ENCODE results near the gene ENOX1.

ENOX1 gene

GRCh38 chr13:43785261-43785649 is 1.5 kb downstream of the ENOX1 start:
- DNase-seq = no peak

GRCh38 chr13:43784496-43784895 is 2.3 kb downstream of the ENOX1 start:
- no peak for DNase-seq

- DNase-seq = no peak
Measured at GRCh38 chr13:43783820-43784219, 3.0 kb downstream of the ENOX1 start.

DNA sequence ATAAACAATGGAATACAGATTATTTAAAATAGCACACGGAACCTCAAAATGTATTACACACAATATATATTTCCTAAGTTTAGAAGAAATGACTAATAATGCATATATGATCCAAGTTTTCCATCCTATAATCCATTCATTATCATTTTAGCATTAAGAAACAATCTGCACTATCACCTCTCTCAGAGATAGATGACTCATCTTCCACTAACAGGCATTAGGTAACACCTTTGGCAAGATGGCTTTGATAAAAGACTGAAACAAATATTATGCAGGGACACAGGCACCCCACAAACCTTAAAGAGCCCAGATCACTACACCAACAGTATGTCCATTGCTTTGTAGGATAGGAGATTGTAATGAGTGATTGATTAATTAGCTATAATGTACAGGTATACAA is 4.1 kb downstream of the ENOX1 start:
- DNase-seq = no peak

- no peak for DNase-seq
Measured at GRCh38 chr13:43780666-43781065, 6.1 kb downstream of the ENOX1 start.

DNA sequence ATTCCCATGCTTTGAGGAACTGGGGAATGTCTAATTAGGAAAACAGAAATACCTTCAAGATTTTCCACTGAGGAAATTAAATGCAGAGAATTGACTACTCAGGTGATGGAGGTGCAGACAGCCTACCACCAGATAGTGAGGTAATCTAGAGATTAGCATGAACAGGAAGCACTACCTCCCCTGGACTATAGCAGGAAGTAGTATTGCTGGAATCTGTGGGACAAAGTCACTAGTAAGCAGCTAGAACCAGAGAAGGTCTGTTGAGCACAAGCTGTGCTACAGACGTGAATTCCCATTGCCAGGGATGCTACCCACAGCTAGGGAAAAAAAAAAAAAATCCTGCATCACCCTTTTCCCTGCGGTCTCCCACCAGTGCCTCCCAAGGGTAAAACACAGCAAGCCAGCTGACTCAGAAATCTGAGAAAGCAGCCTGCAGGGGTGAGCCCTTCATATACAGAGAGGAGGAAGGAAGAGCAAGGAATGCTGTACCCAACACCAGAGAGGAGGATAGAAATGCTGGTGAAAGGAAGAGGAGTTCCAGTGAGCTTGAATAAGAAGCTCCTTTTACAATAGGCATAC is 10.2 kb downstream of the ENOX1 start:
- no peak for DNase-seq

- DNase-seq = no peak
Measured at GRCh38 chr13:43776006-43776405, 10.8 kb downstream of the ENOX1 start.

DNA sequence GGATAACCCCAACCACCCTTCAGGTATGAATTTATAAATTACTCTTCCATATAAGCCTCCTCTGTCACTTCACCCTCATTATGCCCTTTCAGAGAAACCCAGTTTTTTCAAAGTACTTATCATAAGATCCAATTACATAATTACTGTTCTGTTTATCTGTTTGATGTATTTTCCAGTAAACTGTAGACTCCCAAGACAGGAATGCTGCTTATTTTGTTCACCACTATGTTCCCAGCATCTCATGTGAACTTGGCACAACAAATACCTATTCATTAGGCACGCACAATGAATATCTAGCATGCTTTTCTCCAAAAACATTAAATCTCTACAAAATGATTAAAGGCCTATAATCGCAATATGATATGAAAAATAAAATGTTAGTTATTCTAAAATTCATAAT is 13.2 kb downstream of the ENOX1 start:
- DNase-seq = no peak

DNA sequence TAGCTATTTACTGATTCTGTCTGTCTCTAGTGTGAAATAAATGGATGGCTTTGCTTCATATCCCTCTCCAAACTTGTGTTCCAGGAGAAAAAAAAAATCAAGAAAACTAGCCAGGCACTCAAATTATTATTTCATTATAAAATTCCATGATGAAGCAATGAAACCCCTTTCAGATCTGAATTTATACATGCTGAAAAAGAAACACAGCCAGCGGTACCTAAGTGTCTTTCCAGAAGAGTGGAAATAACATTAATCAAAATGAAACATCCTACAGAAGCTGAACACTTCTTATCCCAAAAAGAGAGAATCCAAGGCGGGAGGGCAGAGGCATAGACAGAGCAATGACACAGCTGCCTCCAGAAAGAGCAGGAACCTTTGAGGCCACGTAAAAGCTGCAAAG is 15.9 kb downstream of the ENOX1 start:
- DNase-seq = no peak

DNA sequence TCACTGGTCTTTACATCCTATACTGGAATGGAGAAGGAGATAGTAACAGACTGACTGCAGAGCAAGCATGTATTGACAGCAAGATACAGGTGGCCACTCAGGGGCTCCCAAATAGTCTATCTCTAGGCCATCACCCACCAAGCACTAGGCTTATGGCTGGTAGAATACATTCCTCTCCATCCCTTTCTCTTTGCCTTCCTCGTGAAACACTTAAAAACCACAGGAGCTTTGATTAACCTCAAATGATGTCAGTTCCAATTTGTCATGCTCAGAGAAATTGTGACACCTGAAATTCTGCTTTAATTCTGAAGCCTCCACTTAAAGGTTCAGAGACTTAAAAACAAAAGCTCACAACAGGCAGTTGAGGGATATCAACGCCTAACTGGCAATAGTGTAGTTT is 17.2 kb downstream of the ENOX1 start:
- DNase-seq = no peak

DNA sequence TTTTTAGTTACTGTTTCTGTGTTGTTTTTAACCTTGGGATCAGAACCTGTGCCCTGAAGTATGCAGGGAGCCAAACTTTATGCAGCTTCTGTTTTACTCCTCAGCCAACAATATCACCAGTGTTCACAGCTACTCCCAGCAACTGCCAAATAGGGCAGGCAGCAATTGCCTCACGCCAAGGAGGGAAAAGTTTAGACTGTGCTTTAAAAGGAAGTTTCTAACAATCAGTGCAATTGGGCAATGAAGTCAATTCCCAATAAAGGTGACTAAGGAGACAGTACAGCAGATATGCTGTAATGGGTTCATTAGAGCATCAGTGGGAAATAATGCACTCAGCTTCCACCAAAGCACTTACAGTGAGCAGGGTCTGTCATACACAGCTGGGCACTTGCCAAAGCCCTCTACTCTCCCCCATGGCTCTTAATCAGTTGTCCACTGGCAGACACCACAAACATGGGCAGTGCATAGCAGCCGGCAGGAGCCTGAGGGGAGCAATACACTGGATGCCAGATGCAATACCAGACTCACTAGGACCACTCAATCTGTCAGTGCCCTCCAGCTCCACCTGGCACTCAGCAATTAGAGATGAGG is 19.3 kb downstream of the ENOX1 start:
- DNase-seq = no peak

DNA sequence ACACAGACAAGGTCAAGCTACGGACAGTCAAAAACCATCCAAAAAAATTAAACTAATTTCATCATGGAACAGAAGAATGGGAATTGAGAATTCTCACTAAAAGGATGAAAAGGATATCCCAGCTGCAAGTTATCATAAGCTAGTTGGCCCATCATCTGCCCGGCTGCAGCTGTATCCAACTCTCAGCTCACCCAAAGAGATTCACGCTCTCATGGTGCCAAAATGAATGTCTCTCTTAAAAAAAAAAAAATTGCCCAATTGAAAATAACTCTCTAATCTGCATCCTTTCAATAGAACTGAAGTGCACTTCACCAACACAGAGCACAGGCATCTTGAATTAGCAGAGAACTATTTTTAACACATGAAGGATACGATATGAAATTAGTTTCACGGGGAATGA is 20.0 kb downstream of the ENOX1 start:
- no peak for DNase-seq

- DNase-seq = no peak
Measured at GRCh38 chr13:43764349-43764748, 22.4 kb downstream of the ENOX1 start.

GRCh38 chr13:43763143-43763759 is 23.5 kb downstream of the ENOX1 start:
- DNase-seq = no peak

DNA sequence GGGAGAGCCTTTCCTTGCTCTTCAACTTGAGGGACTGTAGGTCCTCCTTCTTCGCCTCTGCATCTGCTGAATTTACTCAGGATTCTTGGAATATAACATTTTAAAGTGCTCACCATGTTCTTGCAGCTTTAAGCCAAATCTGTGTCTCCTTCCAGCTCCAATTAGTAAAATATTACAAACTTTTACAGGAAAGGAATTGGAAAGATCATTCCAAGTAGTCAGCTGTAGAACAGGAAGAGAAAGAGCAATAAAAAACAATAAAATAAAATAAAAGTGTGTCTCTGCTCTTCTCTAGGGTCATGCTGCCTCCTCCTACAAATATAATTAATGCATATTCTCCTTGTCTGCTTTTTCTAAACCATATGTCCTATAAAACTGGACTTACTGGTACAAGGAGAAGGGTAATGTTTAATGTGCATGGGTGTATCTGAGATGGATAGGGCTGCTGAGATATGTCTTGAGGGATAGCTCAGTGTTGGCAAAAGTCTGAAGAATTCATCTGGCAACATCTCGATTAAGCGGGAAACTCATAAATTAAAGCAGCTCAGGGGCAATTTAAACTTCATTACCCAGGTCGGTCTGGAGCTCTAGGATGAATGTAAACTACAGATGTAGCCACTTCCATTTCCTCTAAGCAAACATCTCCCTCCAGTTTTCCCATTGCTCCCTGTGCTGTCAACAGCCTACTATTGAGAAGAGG is 25.0 kb downstream of the ENOX1 start:
- no peak for DNase-seq

- DNase-seq = no peak
Measured at GRCh38 chr13:43760257-43760656, 26.5 kb downstream of the ENOX1 start.

- DNase-seq = no peak
Measured at GRCh38 chr13:43758834-43759233, 27.9 kb downstream of the ENOX1 start.

DNA sequence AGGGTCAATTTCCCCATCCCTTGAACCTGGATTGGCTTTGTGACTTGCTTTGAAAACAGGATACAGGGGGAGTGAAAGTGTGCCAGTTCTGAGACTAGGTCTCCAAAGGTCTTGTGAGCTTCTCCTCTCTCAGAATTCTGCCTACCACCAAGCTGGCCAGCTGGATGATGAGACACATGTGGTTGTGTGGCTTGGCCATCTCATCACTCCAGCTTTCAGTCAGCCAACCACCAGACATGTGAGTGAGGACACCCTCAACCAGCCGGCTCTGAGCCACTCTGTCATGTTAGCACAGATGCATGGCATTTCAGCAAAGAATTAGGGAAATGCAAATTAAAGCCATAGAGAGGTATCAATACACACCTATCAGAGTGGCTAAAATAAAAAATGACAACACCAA is 29.5 kb downstream of the ENOX1 start:
- no peak for DNase-seq

DNA sequence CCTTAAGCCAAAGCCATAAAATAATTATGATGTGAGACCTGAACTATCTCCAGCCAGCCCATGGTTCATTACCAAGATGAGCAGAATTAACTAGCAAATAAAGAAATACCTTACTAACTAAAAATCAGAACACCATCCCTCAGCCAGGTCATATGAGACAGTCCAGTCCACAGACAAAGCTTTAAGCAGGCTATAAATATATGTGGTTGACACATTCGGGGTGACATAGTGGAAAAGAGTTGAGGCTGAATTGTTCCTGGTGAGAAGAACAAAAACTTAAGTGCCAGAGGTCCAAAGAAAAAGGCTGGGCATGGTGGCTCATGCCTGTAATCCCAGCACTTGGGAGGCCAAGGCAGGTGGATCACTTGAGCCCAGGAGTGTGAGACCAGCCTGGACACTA is 30.9 kb downstream of the ENOX1 start:
- no peak for DNase-seq

DNA sequence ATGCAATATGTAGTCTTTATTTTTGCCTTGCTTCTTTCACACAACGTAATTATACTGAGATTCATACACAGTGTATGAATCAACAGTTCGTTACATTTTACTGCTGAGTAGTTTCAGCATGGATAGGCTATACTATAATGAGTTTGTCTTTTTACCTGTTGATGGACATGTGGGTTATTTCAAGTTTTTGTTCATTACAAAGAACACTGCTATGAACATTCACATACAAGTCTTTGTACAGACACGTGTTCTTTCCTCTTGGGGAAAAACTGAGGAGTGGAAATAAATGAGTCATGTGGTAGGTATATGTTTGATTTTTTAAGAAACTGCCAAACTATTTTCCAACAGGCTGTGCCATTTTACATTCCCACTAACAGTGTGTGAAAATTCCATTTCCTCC is 35.1 kb downstream of the ENOX1 start:
- no peak for DNase-seq

GRCh38 chr13:43749503-43749902 is 37.3 kb downstream of the ENOX1 start:
- no peak for DNase-seq

DNA sequence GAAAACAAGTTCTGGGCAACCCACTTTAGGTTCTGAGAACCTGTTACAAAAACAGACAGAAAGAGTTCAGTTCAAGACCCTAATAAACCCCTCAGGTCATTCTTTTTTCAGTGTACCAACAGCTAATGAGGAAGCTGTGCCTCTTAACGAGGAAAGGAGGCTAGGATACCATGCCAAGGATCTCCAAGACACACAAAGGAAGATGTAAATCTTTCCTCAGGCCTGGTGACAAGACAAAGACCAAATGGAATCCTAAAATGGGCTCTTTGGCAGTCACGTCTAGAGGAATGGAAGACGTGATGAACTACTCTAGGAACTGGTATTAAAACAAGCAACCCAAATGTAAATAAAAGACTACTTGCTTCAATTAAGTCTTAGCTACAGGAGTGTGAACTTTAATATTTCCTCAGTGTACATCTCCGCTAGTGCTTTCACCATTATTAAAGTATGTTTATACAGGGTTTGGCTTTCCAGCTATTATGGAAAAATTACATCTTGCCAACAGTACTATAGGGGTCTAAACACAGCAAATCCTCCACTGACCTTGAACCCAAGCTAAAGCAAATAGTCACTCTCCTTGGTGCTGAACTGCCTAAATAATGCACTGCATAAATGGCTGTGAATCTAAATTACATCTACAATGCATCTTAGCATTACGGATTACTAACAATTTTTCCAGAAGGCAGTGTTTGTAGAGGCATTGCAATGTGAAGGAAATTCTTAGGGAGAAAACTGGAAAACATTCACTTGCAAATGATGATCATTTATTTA is 42.3 kb downstream of the ENOX1 start:
- no peak for DNase-seq

- DNase-seq = no peak
Measured at GRCh38 chr13:43742911-43743310, 43.9 kb downstream of the ENOX1 start.

Measured in CD4-positive, alpha-beta T cell treated with Interleukin-15 for 1 hour (primary cell).